ENCODE results near the gene HJV. TPM values are rescaled to one million over a fixed set of nuclear protein-coding genes. Genes with fewer than 3 reads are reported as not detected.
A peak's percentile ranks its signal among the peaks of the same experiment; 100 is the strongest.

Gene HJV
- total RNA-seq, 1 donor from 2014 or later, result not detected

- DNase-seq (ENCODE audit: low read depth) (no peak), FAIRE-seq (no peak)
- no peak overlapping the region for H2AFZ ChIP-seq (ENCODE audit: low read depth, low read length)
- Mint-ChIP-seq H3K27ac (ENCODE audit: unreplicated experiment) (no peak overlapping the region), H3K27me3 (ENCODE audit: low read depth, unreplicated experiment) (peaks cover 34% of the 10 kb centered on the region), H3K36me3 (ENCODE audit: low read depth, unreplicated experiment) (peaks cover 3% of the 10 kb centered on the region), H3K4me3 (ENCODE audit: unreplicated experiment) (no peak overlapping the region), H3K4me1 (ENCODE audit: low read depth, unreplicated experiment) (peaks cover 9% of the 10 kb centered on the region), H3K9me3 (ENCODE audit: unreplicated experiment) (peaks cover 6% of the 10 kb centered on the region)
- TF ChIP-seq EZH2 (IDR thresholded peaks at IDR 0.05; ENCODE audit: insufficient read depth, low read length), result no peak
- TF ChIP-seq CTCF (IDR thresholded peaks at IDR 0.05; ENCODE audit: insufficient read depth, low read depth, low read length), result no peak
- H3K9ac ChIP-seq (ENCODE audit: low read length), result no peak overlapping the region
- no peak overlapping the region for H3K4me2 ChIP-seq (ENCODE audit: low read length)
- H4K20me1 ChIP-seq (ENCODE audit: insufficient read depth, low read length), result no peaks in the 10 kb centered on the region
- no peaks in the 10 kb centered on the region for H3K79me2 ChIP-seq (ENCODE audit: insufficient read depth, low read length)
- H3K36me3 ChIP-seq (ENCODE audit: insufficient read depth, low read length), result no peaks in the 10 kb centered on the region
- H3K27me3 ChIP-seq (ENCODE audit: insufficient read depth, low read length), result peaks cover 21% of the 10 kb centered on the region
- H3K9me3 ChIP-seq (ENCODE audit: insufficient read depth, low read depth, low read length), result no peaks in the 10 kb centered on the region
- no peaks in the 10 kb centered on the region for H3K4me1 ChIP-seq (ENCODE audit: insufficient read depth, low read length)
- no peak overlapping the region for H3K4me3 ChIP-seq (ENCODE audit: insufficient read depth, low read depth, low read length)
- H3K27ac ChIP-seq (ENCODE audit: low read depth, low read length), result no peak overlapping the region
Observed at GRCh38 chr1:146016891-146017290, 4.6 kb downstream of the HJV start.

- H4K20me1 ChIP-seq (ENCODE audit: insufficient read depth, low read length), result no peaks in the 10 kb centered on the region
- H2AFZ ChIP-seq (ENCODE audit: low read depth, low read length), result no peak overlapping the region
- Mint-ChIP-seq H3K36me3 (ENCODE audit: low read depth, unreplicated experiment) (peaks cover 3% of the 10 kb centered on the region), H3K27ac (ENCODE audit: unreplicated experiment) (no peak overlapping the region), H3K4me1 (ENCODE audit: low read depth, unreplicated experiment) (peaks cover 3% of the 10 kb centered on the region), H3K4me3 (ENCODE audit: unreplicated experiment) (no peak overlapping the region), H3K27me3 (ENCODE audit: low read depth, unreplicated experiment) (peaks cover 12% of the 10 kb centered on the region), H3K9me3 (ENCODE audit: unreplicated experiment) (no peaks in the 10 kb centered on the region)
- H3K36me3 ChIP-seq (ENCODE audit: insufficient read depth, low read length), result no peaks in the 10 kb centered on the region
- TF ChIP-seq CTCF (IDR thresholded peaks at IDR 0.05; ENCODE audit: insufficient read depth, low read depth, low read length) (no peak), EZH2 (IDR thresholded peaks at IDR 0.05; ENCODE audit: insufficient read depth, low read length) (no peak)
- H3K9ac ChIP-seq (ENCODE audit: low read length), result no peak overlapping the region
- no peak overlapping the region for H3K27ac ChIP-seq (ENCODE audit: low read depth, low read length)
- FAIRE-seq, result no peak
- H3K79me2 ChIP-seq (ENCODE audit: insufficient read depth, low read length), result no peaks in the 10 kb centered on the region
- H3K4me1 ChIP-seq (ENCODE audit: insufficient read depth, low read length), result no peaks in the 10 kb centered on the region
- no peak overlapping the region for H3K4me3 ChIP-seq (ENCODE audit: insufficient read depth, low read depth, low read length)
- DNase-seq (ENCODE audit: low read depth), result no peak
- H3K9me3 ChIP-seq (ENCODE audit: insufficient read depth, low read depth, low read length), result no peaks in the 10 kb centered on the region
- peak overlapping the region; percentile 34 for H3K4me2 ChIP-seq (ENCODE audit: low read length)
- peaks cover 3% of the 10 kb centered on the region for H3K27me3 ChIP-seq (ENCODE audit: insufficient read depth, low read length)
Observed at GRCh38 chr1:146013559-146013922, 8.0 kb downstream of the HJV start.

- Mint-ChIP-seq H3K27me3 (ENCODE audit: low read depth, unreplicated experiment) (peaks cover 6% of the 10 kb centered on the region), H3K9me3 (ENCODE audit: unreplicated experiment) (no peaks in the 10 kb centered on the region), H3K27ac (ENCODE audit: unreplicated experiment) (no peak overlapping the region), H3K36me3 (ENCODE audit: low read depth, unreplicated experiment) (peaks cover 3% of the 10 kb centered on the region), H3K4me3 (ENCODE audit: unreplicated experiment) (no peak overlapping the region), H3K4me1 (ENCODE audit: low read depth, unreplicated experiment) (peaks cover 3% of the 10 kb centered on the region)
- Histone ChIP-seq H3K9ac (ENCODE audit: low read length) (no peak overlapping the region), H3K79me2 (ENCODE audit: insufficient read depth, low read length) (no peaks in the 10 kb centered on the region), H3K36me3 (ENCODE audit: insufficient read depth, low read length) (no peaks in the 10 kb centered on the region), H3K27me3 (ENCODE audit: insufficient read depth, low read length) (no peaks in the 10 kb centered on the region), H3K4me3 (ENCODE audit: insufficient read depth, low read depth, low read length) (no peak overlapping the region), H4K20me1 (ENCODE audit: insufficient read depth, low read length) (no peaks in the 10 kb centered on the region), H3K4me1 (ENCODE audit: insufficient read depth, low read length) (no peaks in the 10 kb centered on the region), H3K27ac (ENCODE audit: low read depth, low read length) (no peak overlapping the region), H3K4me2 (ENCODE audit: low read length) (peak overlapping the region; percentile 34), H2AFZ (ENCODE audit: low read depth, low read length) (no peak overlapping the region), H3K9me3 (ENCODE audit: insufficient read depth, low read depth, low read length) (no peaks in the 10 kb centered on the region)
- TF ChIP-seq CTCF (IDR thresholded peaks at IDR 0.05; ENCODE audit: insufficient read depth, low read depth, low read length), result peak; percentile 84
- no peak for TF ChIP-seq EZH2 (IDR thresholded peaks at IDR 0.05; ENCODE audit: insufficient read depth, low read length)
- FAIRE-seq (peak; percentile 72), DNase-seq (ENCODE audit: low read depth) (peak; percentile 81)
Observed at GRCh38 chr1:146012703-146013558, 8.6 kb downstream of the HJV start.

Data from astrocyte (in vitro differentiated cells and primary cell).